HEK293T (cell line): ENCODE data around the gene UBE2C.

Experiments
- ARNT ChIP-seq: fragments of 450-650 bp; IDR thresholded peaks from 2 replicates; pipeline ENCODE4 v1.6.1; 2017; ENCODE audit warnings: mild to moderate bottlenecking
- ELF4 ChIP-seq: fragments of 450-650 bp; IDR thresholded peaks from 2 replicates; pipeline ENCODE4 v1.6.1; 2017; ENCODE audit warnings: antibody characterized with exemption
- FOXA1 ChIP-seq: fragments of 450-650 bp; IDR thresholded peaks from 2 replicates; pipeline ENCODE4 v1.6.1; 2016; ENCODE audit warnings: mild to moderate bottlenecking
- FOXK2 ChIP-seq: fragments of 450-650 bp; IDR thresholded peaks from 2 replicates; pipeline ENCODE4 v1.6.1; 2016; ENCODE audit warnings: mild to moderate bottlenecking
- FOXM1 ChIP-seq: fragments of 450-650 bp; IDR thresholded peaks from 2 replicates; pipeline ENCODE4 v1.6.1; 2017; ENCODE audit warnings: mild to moderate bottlenecking, borderline replicate concordance
- L3MBTL2 ChIP-seq: fragments of 450-650 bp; conservative IDR thresholded peaks from 2 replicates; pipeline ENCODE4 v1.6.1; 2016; ENCODE audit warnings: mild to moderate bottlenecking
- SP1 ChIP-seq: fragments of 450-650 bp; IDR thresholded peaks from 2 replicates; pipeline ENCODE4 v1.6.1; 2017
- SUZ12 ChIP-seq: fragments of 450-650 bp; IDR thresholded peaks from 2 replicates; pipeline ENCODE4 v1.6.1; 2016; ENCODE audit warnings: mild to moderate bottlenecking
- TARDBP ChIP-seq: fragments of 450-650 bp; IDR thresholded peaks from 2 replicates; pipeline ENCODE4 v1.6.1; 2016
- TF ChIP-seq, protein P1 (sequence below): fragments of 450-650 bp; IDR thresholded peaks from 2 replicates; pipeline ENCODE4 v1.6.1; 2016

DNA sequence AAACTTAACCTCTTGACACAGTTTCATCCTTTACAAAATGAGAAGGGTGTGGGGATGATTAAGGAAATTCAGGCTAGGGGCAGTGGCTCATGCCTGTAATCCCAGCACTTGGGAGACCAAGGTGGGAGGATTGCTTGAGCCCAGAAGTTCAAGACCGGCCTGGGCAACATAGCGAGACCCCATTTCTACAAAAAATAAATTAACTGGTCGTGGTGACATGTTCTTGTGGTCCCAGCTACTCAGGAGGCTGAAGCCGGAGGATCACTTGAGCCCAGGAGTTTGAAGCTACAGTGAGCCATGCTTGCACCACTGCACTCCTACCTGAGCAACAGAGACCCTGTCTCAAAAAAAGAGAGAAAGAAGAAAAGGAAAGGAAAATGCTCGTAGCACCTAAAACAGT, 54.0 kb downstream of the UBE2C start:
- TF ChIP-seq FOXK2 (no peak), ELF4 (no peak), TARDBP (no peak), SUZ12 (no peak), SP1 (no peak), L3MBTL2 (no peak), FOXA1 (no peak), ARNT (no peak), FOXM1 (no peak)
- TF ChIP-seq, protein P1, sequence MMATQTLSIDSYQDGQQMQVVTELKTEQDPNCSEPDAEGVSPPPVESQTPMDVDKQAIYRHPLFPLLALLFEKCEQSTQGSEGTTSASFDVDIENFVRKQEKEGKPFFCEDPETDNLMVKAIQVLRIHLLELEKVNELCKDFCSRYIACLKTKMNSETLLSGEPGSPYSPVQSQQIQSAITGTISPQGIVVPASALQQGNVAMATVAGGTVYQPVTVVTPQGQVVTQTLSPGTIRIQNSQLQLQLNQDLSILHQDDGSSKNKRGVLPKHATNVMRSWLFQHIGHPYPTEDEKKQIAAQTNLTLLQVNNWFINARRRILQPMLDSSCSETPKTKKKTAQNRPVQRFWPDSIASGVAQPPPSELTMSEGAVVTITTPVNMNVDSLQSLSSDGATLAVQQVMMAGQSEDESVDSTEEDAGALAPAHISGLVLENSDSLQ = no peak
